T follicular helper cell (primary cell): Measurements from ENCODE around the gene PAWR.
A peak's percentile ranks its signal among the peaks of the same experiment; 100 is the strongest.

Experiments
- DNase-seq: peaks from one replicate; pipeline ENCODE4 v3.0.0-alpha.2; 2020; ENCODE audit warnings: low read depth
- total RNA-seq, 2 experiments: gene quantifications; one replicate each; lab custom pipeline; 2026; lab: John Stamatoyannopoulos, UW

PAWR gene
- total RNA-seq = 2.5 to 4.7 reads per million in 2 experiments

GRCh38 chr12:79690638-79691510 is at the start of gene PAWR:
Gene PAWR (minus strand): TSS chr12:79690964. CDS start chr12:79690244, 720 bp downstream.
- DNase-seq = no peak

- DNase-seq = peak; percentile 1
Measured at GRCh38 chr12:79737875-79738718, 47.3 kb upstream of the PAWR start.

GRCh38 chr12:79732638-79733037 is 41.9 kb upstream of the PAWR start:
- no peak for DNase-seq

GRCh38 chr12:79725987-79726386 is 35.2 kb upstream of the PAWR start:
- no peak for DNase-seq

GRCh38 chr12:79717006-79717405 is 26.2 kb upstream of the PAWR start:
- DNase-seq = no peak

- DNase-seq = no peak
Measured at GRCh38 chr12:79715308-79715707, 24.5 kb upstream of the PAWR start.

GRCh38 chr12:79710707-79711483 is 20.1 kb upstream of the PAWR start:
- DNase-seq = no peak

- DNase-seq = no peak
Measured at GRCh38 chr12:79707830-79708229, 17.1 kb upstream of the PAWR start.

- DNase-seq = no peak
Measured at GRCh38 chr12:79706676-79707075, 15.9 kb upstream of the PAWR start.

GRCh38 chr12:79706156-79706555 is 15.4 kb upstream of the PAWR start:
- no peak for DNase-seq

GRCh38 chr12:79698966-79699365 is 8.2 kb upstream of the PAWR start:
- no peak for DNase-seq

- DNase-seq = no peak
Measured at GRCh38 chr12:79696416-79696815, 5.7 kb upstream of the PAWR start.

GRCh38 chr12:79692860-79693577 is 2.3 kb upstream of the PAWR start:
- no peak for DNase-seq

GRCh38 chr12:79691511-79692248 is 916 bp upstream of the PAWR start:
- no peak for DNase-seq

GRCh38 chr12:79690142-79690637 is 574 bp downstream of the PAWR start:
- DNase-seq = no peak

- no peak for DNase-seq
Measured at GRCh38 chr12:79689477-79690141, 1.2 kb downstream of the PAWR start.

GRCh38 chr12:79689061-79689476 is 1.7 kb downstream of the PAWR start:
- no peak for DNase-seq

GRCh38 chr12:79688376-79689060 is 2.2 kb downstream of the PAWR start:
- no peak for DNase-seq

GRCh38 chr12:79687711-79688260 is 3.0 kb downstream of the PAWR start:
- DNase-seq = no peak
